ENCODE data around the gene USP19. TPM values are rescaled to one million over a fixed set of nuclear protein-coding genes. Genes with fewer than 3 reads are reported as not detected.

USP19 gene
- total and polyA plus RNA-seq, 10 of the 15 experiments (the other 5 are each of a cell fraction or from before 2014, with no cell fraction given), result 0.24 to 64.2 (median 33.2) TPM

- Histone ChIP-seq H3K79me2 (ENCODE audit: control insufficient read depth, insufficient read depth, low read length) (peaks cover 24% of the 10 kb centered on the region), H3K4me2 (ENCODE audit: control insufficient read depth, insufficient read depth) (peak overlapping the region; percentile 97), H2AFZ (ENCODE audit: control insufficient read depth, low read depth, low read length) (no peak overlapping the region), H3K4me3 (peak overlapping the region; percentile 84), H3K27ac (ENCODE audit: control insufficient read depth, insufficient read depth) (peak overlapping the region; percentile 65), H3K36me3 (ENCODE audit: control insufficient read depth in 2 of 2, insufficient read depth in 2 of 2, low read length in 1 of 2) (peaks cover 6 to 9% of the 10 kb centered on the region in 2 experiments; a peak in 3 of 4 replicates), H3K9me3 (replicated peaks; ENCODE audit: control insufficient read depth, insufficient read depth, low read length) (peaks cover 2% of the 10 kb centered on the region; the same call in 2 of the 3 replicates), H3K9ac (ENCODE audit: control insufficient read depth, insufficient read depth, low read length) (peak overlapping the region; percentile 91), H3K27me3 (replicated peaks in 1 of 2; ENCODE audit: control insufficient read depth in 2 of 2, insufficient read depth in 2 of 2, low read length in 1 of 2) (no peaks in the 10 kb centered on the region), H4K20me1 (ENCODE audit: control insufficient read depth, insufficient read depth) (no peaks in the 10 kb centered on the region; the same call in 1 of the 2 replicates), H3K4me1 (ENCODE audit: control insufficient read depth, insufficient read depth, low read length) (peaks cover 10% of the 10 kb centered on the region)
- WGBS (ENCODE audit: insufficient coverage, insufficient replicate concordance, low lambda C conversion rate, missing lambda C conversion rate), result 48% methylated on average over 6 of the region's 6 CpGs
- ATAC-seq, result peak; percentile 8; the same call in 1 of the 3 replicates
- TF ChIP-seq POLR2AphosphoS5 (IDR thresholded peaks at IDR 0.05; ENCODE audit: low read length) (peak; percentile 51; the same call in 1 of the 2 replicates), POLR2A (IDR thresholded peaks at IDR 0.05; ENCODE audit: low read depth, low read length) (peak; percentile 12; the same call in 1 of the 2 replicates), BRCA1 (IDR thresholded peaks at IDR 0.05; ENCODE audit: low read depth, low read length) (no peak), NR2C1 (IDR thresholded peaks at IDR 0.05) (no peak)
- TSS peak; percentile 68 for BruUV-seq (replicated peaks)
- ChIA-PET POLR2A (interaction anchor here (0.5 to 1.1 kb wide), 5 partner anchors 44 to 244 kb away, joined by 3 read pairs; partner anchors contain the start of gene USP19), SMC1A (ENCODE audit: uncharacterized antibody, unreplicated experiment) (interaction anchor here (1.0 kb wide), 1 partner anchor 10 kb away, joined by 3 read pairs; no protein-coding TSS in a partner anchor), RAD21 (ENCODE audit: unreplicated experiment) (no interaction called here), CTCF (interaction anchor here (1.2 to 1.3 kb wide), 2 partner anchors 175 to 284 kb away, joined by 4 to 5 read pairs; no protein-coding TSS in a partner anchor)
- FAIRE-seq, result peak; percentile 13
- in situ Hi-C loops (cut with MboI), result loop anchor here (5.0 kb wide), 1 partner anchor 282 kb away; no protein-coding TSS in a partner anchor
- intact Hi-C loops (cut with micrococcal nuclease; ENCODE audit: unreplicated experiment), result no loop called here
- DNase-seq (ENCODE audit: low read depth, low spot score), result no peak
These were observed 44.5 kb upstream of the USP19 start for GRCh38 chr3:49164983-49165720.

- Histone ChIP-seq H3K9me3 (replicated peaks; ENCODE audit: control insufficient read depth, insufficient read depth, low read length) (peaks cover 2% of the 10 kb centered on the region; the same call in 2 of the 3 replicates), H3K79me2 (ENCODE audit: control insufficient read depth, insufficient read depth, low read length) (peaks cover 24% of the 10 kb centered on the region), H2AFZ (ENCODE audit: control insufficient read depth, low read depth, low read length) (no peak overlapping the region), H3K9ac (ENCODE audit: control insufficient read depth, insufficient read depth, low read length) (no peak overlapping the region), H4K20me1 (ENCODE audit: control insufficient read depth, insufficient read depth) (no peaks in the 10 kb centered on the region; the same call in 1 of the 2 replicates), H3K27ac (ENCODE audit: control insufficient read depth, insufficient read depth) (no peak overlapping the region), H3K36me3 (ENCODE audit: control insufficient read depth in 2 of 2, insufficient read depth in 2 of 2, low read length in 1 of 2) (peaks cover 6 to 9% of the 10 kb centered on the region in 2 experiments; a peak in 3 of 4 replicates), H3K4me3 (no peak overlapping the region), H3K4me1 (ENCODE audit: control insufficient read depth, insufficient read depth, low read length) (peaks cover 10% of the 10 kb centered on the region), H3K27me3 (replicated peaks in 1 of 2; ENCODE audit: control insufficient read depth in 2 of 2, insufficient read depth in 2 of 2, low read length in 1 of 2) (no peaks in the 10 kb centered on the region), H3K4me2 (ENCODE audit: control insufficient read depth, insufficient read depth) (no peak overlapping the region)
- ChIA-PET RAD21 (ENCODE audit: unreplicated experiment) (no interaction called here), POLR2A (no interaction called here), SMC1A (ENCODE audit: uncharacterized antibody, unreplicated experiment) (no interaction called here), CTCF (no interaction called here)
- no TSS peak for BruUV-seq (replicated peaks)
- DNase-seq (ENCODE audit: low read depth, low spot score) (no peak), ATAC-seq (no peak), FAIRE-seq (no peak)
- no peak for TF ChIP-seq MEF2A (IDR thresholded peaks at IDR 0.05; ENCODE audit: insufficient read depth, low read depth, low read length)
- no peak for TF ChIP-seq MYC (IDR thresholded peaks at IDR 0.05; ENCODE audit: insufficient read depth, insufficient read length, insufficient replicate concordance, low read length, severe bottlenecking)
- no peak for TF ChIP-seq KAT2A (conservative IDR thresholded peaks at IDR 0.05; ENCODE audit: control insufficient read depth, low read depth, low read length)
- TF ChIP-seq NR2C2 (IDR thresholded peaks at IDR 0.05; ENCODE audit: borderline replicate concordance, control insufficient read depth, insufficient read length, low read depth), result peak; percentile 11
- no peak for TF ChIP-seq HDAC2 (IDR thresholded peaks at IDR 0.05)
- TF ChIP-seq NR2C1 (IDR thresholded peaks at IDR 0.05), result no peak
- in situ Hi-C loops (cut with MboI), result no loop called here
- intact Hi-C loops (cut with micrococcal nuclease; ENCODE audit: unreplicated experiment), result no loop called here
- 98% methylated on average over 8 of the region's 8 CpGs for WGBS (ENCODE audit: insufficient coverage, insufficient replicate concordance, low lambda C conversion rate, missing lambda C conversion rate)
These were observed 43.0 kb upstream of the USP19 start for GRCh38 chr3:49163609-49164008.
